Measurements from ENCODE around the gene PYGL. TPM values are rescaled to one million over a fixed set of nuclear protein-coding genes. Genes with fewer than 3 reads are reported as not detected.

Gene PYGL
- polyA plus RNA-seq, 1 of the 3 experiments (the other 2 are of a cell fraction) = 60.2 TPM

- Histone ChIP-seq H2AFZ (ENCODE audit: low read depth) (no peak overlapping the region), H3K9me2 (no peaks in the 10 kb centered on the region), H3F3A (replicated peaks; ENCODE audit: insufficient read depth) (peaks cover 24% of the 10 kb centered on the region), H3K4me2 (no peak overlapping the region; the same call in 1 of the 2 replicates), H4K20me1 (ENCODE audit: insufficient read depth) (no peaks in the 10 kb centered on the region), H3K27me3 (ENCODE audit: insufficient read depth) (no peaks in the 10 kb centered on the region), H3K4me1 (ENCODE audit: control insufficient read depth in 1 of 2, insufficient read depth in 2 of 2, low read depth in 1 of 2, low read length in 1 of 2) (peaks cover 7 to 21% of the 10 kb centered on the region in 2 experiments), H3K9ac (no peak overlapping the region), H3K79me2 (ENCODE audit: insufficient read depth) (no peaks in the 10 kb centered on the region), H3K36me3 (replicated peaks in 1 of 2; ENCODE audit: control insufficient read depth in 1 of 2, insufficient read depth in 2 of 2, low read length in 1 of 2) (no peaks in the 10 kb centered on the region), H3K9me3 (no peaks in the 10 kb centered on the region), H3K4me3 (ENCODE audit: low read depth in 2 of 2, low read length in 1 of 2) (no peak overlapping the region), H3K27ac (ENCODE audit: low read depth in 2 of 2, low read length in 1 of 2) (no peak overlapping the region)
- no peak for DNase-seq
- 95% methylated on average over 1 of the region's 1 CpG for WGBS (ENCODE audit: low lambda C conversion rate)
- TF ChIP-seq USF2 (IDR thresholded peaks at IDR 0.05; ENCODE audit: borderline replicate concordance, low read depth, low read length) (no peak), MAX (IDR thresholded peaks at IDR 0.05; ENCODE audit: low read depth) (no peak), TEAD4 (IDR thresholded peaks at IDR 0.05; ENCODE audit: borderline replicate concordance, insufficient read depth) (no peak), REST (IDR thresholded peaks at IDR 0.05; ENCODE audit: low read depth, low read length) (no peak), MEF2A (IDR thresholded peaks at IDR 0.05; ENCODE audit: borderline replicate concordance, low read depth) (no peak), EZH2phosphoT487 (IDR thresholded peaks at IDR 0.05; ENCODE audit: borderline replicate concordance, low read depth) (no peak), SMC3 (IDR thresholded peaks at IDR 0.05; ENCODE audit: low read depth, low read length) (no peak), FOXM1 (IDR thresholded peaks at IDR 0.05; ENCODE audit: low read depth) (no peak), FOSL2 (IDR thresholded peaks at IDR 0.05; ENCODE audit: borderline replicate concordance, low read depth) (no peak), NFIC (IDR thresholded peaks at IDR 0.05; ENCODE audit: borderline replicate concordance) (no peak), TCF12 (IDR thresholded peaks at IDR 0.05) (no peak)
- POLR2A ChIA-PET = no interaction called here
- CTCF ChIA-PET = interaction anchor here (1.0 to 3.5 kb wide), 6 partner anchors 10 to 275 kb away, joined by 3 to 23 read pairs (median 4); partner anchors contain the start of gene PYGL
Measured at GRCh38 chr14:50953502-50953901, 9.2 kb upstream of the PYGL start.

- CTCF ChIA-PET = interaction anchor here (0.9 to 1.2 kb wide), 2 partner anchors 91 to 143 kb away, joined by 3 read pairs; partner anchors contain the start of gene TRIM9
- WGBS (ENCODE audit: low lambda C conversion rate) = 91% methylated on average over 6 of the region's 6 CpGs
Measured at GRCh38 chr14:50951032-50951431, 6.7 kb upstream of the PYGL start.

More at GRCh38 chr14:50951032-50951431, 6.7 kb upstream of the PYGL start:
- no peak for TF ChIP-seq CHD2 (IDR thresholded peaks at IDR 0.05; ENCODE audit: low read length, partially characterized antibody)
- no peak for TF ChIP-seq RXRA (IDR thresholded peaks at IDR 0.05; ENCODE audit: borderline replicate concordance, low read depth)
- no peak for TF ChIP-seq GATA2 (CRISPR knock-in tag; IDR thresholded peaks at IDR 0.05)
- no peak for TF ChIP-seq TCF12 (IDR thresholded peaks at IDR 0.05)
- no peak for TF ChIP-seq YY1 (IDR thresholded peaks at IDR 0.05; ENCODE audit: low read depth)
- Histone ChIP-seq H3K4me3 (ENCODE audit: low read depth in 2 of 2, low read length in 1 of 2) (no peak overlapping the region), H3K36me3 (replicated peaks in 1 of 2; ENCODE audit: control insufficient read depth in 1 of 2, insufficient read depth in 2 of 2, low read length in 1 of 2) (no peaks in the 10 kb centered on the region), H3K27ac (ENCODE audit: low read depth in 2 of 2, low read length in 1 of 2) (no peak overlapping the region), H3K4me2 (no peak overlapping the region), H2AFZ (ENCODE audit: low read depth) (no peak overlapping the region), H3K79me2 (ENCODE audit: insufficient read depth) (no peaks in the 10 kb centered on the region), H3K9me3 (no peaks in the 10 kb centered on the region), H3F3A (replicated peaks; ENCODE audit: insufficient read depth) (peaks cover 20% of the 10 kb centered on the region), H3K4me1 (ENCODE audit: control insufficient read depth in 1 of 2, insufficient read depth in 2 of 2, low read depth in 1 of 2, low read length in 1 of 2) (peaks cover 7 to 14% of the 10 kb centered on the region in 2 experiments), H3K9ac (no peak overlapping the region), H3K27me3 (ENCODE audit: insufficient read depth) (no peaks in the 10 kb centered on the region), H3K9me2 (no peaks in the 10 kb centered on the region), H4K20me1 (ENCODE audit: insufficient read depth) (no peaks in the 10 kb centered on the region)
- no peak for DNase-seq
- POLR2A ChIA-PET = no interaction called here

Measured in SK-N-SH (cell line).